Stimulated activated CD4-positive, alpha-beta T cell treated with anti-CD3 and anti-CD28 coated beads, TNF-alpha, amount 100 ng/mL, for 4 hours (primary cell): ENCODE data around the gene NTN1.

Source experiments
- DNase-seq, 3 experiments: peaks; one replicate each; pipeline ENCODE4 v3.0.0-alpha.2; 2020; ENCODE audit warnings: low read depth in 3 of 3

Gene NTN1

DNA sequence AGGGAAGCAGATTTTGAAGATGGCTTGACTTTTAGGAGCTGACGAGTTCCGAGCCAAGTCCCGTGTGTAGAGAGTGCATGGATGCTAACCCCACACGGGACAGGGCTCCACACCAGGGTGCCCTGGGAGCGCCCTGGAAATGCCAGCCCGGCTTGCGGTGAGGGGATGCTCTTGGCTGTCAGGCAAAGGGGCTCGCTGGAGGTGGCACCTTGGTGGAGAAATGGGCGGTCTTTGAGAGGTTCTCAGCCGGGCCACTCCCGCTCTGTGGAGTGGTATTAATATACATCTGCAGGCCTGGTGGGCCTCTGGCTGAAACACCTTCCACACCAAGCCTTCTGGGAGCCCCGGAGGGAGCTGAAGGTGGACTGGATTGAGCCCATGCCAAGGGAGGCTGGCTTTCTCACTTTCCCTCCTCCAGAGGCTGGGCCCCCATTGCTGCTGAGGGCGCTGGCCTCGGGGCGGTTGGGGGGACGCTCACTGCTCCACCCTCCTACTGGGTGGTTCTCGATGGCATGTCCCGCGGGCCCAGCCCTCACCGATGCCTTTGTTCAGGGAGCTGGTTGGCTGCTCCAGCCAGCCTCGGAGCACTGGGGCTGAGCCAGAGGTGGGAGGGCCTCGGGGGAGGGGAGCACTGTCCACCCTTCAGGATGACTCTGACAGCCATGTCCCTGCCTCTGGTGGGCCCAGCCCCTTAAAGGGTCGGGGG lies 210.3 kb downstream of the NTN1 start:
- DNase-seq, result no peak

DNA sequence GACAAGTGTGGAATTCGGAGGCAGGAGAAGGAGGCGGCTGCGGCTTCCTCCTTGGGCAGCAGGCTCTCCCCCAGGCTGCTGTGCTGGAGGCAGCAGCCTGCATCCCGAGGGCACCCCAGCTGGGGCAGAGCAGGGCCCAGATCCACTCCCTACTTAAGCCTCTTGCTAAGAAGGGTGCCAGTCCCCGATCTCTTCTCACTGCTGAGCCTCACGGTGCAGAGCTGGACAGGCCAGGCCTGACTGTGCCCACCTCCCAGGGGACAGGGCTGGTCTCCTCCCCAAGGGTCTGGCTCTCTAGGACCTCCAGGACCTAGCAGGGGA lies 210.8 kb downstream of the NTN1 start:
- no peak for DNase-seq

DNA sequence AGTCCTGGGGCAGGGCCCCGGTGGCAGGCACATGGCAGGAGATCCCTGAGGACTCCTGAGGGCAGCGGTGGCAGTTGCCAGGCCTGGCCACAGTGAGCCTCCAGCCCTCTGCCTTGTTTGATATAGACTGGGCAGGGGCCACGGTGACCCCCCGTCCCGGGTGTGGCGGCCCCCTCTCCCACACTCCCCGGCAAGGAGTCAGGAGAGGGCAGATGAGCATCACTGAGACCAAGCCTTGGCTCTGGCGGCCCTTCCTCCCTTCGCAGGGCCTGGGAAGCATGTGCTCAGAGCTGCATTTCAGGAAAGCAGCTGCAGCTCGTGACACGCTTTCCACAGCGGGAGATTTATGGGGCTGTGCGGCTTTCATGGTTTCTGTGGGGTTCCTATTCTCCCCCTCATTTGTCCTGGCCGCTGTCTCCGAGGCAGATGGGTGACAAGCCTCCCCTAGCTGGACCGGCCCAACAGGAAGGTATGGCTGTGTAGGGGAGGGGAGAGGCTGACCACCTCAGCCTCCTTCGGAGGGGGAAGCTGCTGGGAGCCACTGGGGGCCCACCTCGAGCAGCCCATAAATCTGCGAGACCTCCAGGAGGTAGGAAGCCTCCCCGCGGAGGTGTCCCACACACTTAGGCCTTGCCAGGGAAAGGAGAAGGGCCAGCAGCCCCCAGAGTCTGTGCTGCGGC lies 211.4 kb downstream of the NTN1 start:
- DNase-seq, result no peak

DNA sequence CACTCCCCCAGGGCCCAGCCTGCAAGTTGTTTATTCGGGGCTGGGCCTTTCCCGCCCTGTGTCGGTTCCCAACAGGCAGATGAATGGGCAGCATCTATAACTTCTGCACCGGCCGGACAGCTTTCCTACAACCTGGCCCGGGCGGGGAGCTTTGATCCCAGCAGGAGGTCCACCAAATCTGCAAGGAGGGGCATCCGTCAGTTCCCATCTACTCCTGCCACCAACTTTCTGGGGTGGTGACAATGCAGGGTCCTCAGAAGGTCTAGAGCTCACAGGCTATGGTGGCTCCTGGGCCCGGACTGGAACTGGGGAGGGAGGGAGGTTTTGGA lies 211.9 kb downstream of the NTN1 start:
- DNase-seq, result no peak

DNA sequence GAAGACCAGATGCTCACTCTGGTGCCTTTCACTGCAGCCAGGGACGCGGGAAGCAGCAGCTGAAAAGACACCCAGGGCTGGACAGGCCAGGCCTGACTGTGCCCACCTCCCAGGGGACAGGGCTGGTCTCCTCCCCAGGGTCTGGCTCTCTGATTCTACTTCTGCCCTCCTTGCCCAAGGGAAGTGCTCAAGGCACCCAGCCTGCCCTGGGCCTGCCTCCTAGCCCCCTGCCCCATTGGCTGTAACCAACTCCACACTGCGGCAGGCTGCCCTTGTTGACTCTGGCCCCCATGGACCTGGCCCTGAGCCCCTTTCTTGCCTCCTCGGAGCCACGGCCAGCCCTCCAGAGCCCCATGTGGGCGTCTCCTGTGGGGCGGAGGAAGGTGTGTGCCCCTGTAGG lies 212.5 kb downstream of the NTN1 start:
- no peak for DNase-seq

DNA sequence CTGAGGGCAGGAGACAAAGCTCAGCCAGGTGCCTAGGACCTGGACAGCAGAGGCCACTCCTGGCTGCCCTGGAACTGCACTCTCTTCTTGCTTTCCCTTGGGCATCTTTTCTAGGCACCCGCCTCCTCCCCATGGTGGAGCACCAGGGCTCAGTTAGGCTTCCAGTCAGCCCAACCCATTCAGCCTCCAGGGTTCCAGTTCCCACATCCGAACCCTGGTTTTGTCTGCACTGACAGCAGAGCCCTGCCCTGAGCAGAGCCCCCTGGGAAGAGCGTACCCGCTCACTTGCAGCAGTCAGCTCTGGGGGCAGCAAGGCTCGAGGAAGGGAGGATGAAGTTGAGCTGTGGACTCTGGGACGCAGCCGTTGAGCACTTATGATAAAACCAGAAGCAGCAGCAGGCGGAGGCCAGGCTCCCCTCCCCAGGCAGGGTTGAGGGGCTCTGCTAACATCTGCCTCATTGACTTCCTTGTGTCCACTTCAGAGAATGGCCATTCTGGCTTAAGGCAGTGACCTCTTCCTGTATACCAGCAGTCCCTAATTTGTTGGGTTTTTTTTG lies 213.2 kb downstream of the NTN1 start:
- no peak for DNase-seq

DNA sequence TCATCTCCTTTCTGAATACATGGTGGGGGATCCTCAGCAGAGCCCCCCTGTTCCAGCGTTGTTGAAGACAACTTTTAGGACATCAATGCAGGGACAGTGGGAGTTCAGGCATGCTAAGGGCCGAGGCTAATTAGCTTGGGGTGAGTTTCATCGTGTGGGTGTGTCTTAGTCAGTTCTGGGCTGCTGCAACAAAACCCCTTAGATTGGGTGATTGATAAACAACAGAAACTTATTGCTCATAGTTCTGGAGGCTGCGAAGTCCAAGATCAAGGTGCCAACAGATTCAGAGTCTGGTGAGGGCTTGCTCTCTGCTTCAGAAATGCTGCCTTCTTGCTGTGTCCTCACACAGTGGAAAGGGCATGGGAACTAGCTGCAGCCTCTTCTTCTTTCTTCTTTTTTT lies 214.0 kb downstream of the NTN1 start:
- DNase-seq, result no peak

DNA sequence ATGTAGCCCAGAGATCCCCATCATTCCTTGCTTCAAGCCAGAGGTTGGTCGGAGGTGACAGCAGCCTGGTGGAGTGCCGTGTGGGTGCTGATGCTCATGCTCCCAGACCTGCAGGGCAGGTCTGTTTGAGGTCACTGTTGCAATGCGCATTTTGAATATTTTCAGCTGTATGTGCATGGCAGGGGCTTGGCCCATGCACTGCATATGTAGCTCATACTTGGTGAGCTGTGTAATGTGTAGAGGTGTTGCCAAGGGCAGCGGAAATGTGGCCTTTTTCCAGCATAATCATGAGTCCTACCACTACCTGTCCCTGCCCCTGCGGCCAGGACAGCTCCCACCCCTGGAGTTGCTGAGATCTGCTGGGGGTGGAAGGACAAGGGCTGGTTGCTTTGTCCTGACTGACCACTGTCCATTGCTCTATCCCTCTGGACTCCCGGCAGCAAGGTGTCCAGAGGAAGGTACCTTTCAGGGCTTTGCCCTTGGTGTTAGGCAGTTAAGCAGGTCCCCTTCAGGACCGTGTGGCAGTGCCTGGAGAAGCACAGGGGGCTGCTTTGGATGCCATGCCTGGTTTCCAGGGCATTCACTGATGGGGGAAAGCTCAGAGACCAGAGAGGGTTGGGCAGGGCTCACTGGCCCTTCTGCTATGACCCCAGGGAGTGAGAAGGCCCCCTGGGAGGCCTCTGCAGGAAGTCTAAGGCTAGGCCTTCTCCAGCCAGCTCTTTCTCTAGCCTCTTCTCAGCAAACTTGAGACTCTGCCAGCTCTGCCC lies 215.2 kb downstream of the NTN1 start:
- DNase-seq, result no peak

DNA sequence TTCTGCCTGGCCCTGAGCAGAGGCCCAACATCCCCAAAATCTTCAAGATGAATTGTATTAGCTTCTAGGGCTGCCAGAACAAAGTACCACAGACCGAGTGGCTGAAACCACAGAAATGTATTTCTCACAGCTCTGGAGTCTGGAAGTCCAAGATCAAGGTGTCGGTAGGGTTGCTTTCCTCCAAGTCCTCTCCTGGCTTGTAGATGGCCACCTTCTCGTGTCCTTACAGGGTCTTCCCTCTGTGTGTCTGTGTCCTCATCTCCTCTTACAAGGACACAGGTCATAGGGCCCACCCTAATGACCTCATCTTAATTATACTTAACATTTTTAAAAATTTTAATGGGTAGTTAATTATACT lies 215.7 kb downstream of the NTN1 start:
- DNase-seq, result no peak

DNA sequence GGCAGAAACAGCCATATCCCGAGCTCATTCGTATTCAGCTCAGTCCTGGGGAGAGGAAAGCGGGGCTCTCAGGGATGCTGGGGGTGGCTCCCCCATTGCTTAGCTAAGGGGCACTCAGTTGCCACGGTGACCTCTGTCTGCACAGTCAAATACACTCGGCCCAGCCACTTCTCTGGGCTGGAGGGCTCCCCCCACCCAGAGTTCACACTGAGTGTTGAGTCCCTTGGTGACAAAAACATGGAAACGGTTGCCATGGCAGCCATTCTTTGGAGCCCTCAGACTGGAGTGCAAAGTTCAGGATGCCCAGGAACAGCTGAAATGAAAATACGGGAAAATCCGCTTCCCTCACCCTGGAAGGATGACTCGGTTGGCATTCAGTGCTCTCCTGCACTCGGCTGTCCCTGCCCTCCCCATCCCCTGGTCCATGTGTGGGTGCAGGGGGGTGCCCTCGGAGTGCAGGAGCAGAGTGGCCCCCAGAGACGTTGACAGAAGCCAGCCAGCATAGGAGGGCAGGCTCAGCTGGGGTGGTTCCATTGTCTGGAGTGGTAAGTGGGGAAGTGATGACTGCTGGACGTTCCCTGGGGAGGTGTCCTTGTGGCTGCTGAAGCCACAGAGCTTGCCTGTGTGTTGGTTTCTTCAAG lies 216.5 kb downstream of the NTN1 start:
- no peak for DNase-seq

DNA sequence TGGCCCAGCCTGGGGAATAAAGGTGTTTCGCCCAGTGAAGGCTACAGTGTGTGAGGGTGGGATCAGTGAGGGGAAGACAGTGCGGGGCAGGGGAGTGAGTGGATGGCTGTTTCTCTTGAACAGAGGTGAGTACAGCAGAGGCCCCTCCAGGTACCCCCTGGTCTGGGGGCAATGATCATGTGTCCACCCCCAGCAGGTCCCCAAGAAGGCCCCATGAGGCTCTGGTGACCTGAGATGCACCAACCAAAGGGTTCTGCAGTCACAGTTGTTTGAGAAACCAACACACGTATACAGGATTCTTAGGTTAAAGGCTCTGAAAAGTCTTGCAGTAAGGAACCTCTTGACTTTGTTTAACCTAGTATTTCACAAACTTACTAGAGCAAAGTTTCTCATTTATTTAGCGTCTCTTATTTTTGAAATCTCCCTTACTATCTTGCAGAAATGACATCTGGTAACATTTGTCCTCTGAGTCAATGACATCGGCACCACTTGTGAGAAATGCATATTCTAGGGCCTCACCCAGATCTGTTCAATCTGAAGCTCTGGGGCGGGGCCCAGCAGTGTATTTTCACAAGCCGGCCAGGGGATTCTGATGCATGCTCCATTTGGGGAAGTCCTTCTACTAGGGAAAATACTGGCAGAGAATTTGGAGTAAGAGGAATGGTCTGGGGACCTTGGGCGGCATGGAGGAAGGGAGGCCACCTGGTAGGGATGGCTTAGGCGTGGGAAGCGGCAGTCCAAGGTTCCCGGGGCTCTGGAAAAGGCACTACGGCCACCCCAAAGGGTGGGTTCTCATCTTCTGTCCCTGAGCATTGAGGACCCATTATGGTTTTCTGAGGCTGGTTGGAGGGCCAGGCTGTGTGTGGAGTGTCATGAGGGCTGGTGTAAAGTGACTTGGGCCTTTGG lies 217.3 kb downstream of the NTN1 start:
- DNase-seq, result no peak

DNA sequence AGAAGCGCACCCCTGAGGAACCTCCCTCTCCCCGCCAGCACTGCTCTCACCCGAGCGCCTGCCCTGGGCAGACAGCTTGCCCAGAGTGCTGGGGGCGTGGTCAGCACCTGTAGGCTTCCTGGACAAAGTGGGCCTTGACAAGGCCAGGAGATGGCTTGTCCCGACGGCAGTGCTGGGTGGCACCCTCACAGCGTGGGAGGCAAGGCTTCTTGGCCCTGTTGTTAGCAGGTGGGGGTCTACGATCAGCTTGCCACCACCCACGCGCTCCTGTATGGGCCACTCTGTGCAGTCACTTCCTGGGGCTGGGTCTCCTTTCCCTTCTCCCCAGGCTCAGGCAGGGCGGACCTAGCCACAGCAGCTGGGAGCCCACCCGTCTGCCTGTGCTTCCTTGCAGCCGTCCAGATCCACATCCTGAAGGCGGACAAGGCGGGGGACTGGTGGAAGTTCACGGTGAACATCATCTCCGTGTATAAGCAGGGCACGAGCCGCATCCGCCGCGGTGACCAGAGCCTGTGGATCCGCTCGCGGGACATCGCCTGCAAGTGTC lies 218.0 kb downstream of the NTN1 start:
- peak in 1 of 3 experiments; percentile 14 for DNase-seq

DNA sequence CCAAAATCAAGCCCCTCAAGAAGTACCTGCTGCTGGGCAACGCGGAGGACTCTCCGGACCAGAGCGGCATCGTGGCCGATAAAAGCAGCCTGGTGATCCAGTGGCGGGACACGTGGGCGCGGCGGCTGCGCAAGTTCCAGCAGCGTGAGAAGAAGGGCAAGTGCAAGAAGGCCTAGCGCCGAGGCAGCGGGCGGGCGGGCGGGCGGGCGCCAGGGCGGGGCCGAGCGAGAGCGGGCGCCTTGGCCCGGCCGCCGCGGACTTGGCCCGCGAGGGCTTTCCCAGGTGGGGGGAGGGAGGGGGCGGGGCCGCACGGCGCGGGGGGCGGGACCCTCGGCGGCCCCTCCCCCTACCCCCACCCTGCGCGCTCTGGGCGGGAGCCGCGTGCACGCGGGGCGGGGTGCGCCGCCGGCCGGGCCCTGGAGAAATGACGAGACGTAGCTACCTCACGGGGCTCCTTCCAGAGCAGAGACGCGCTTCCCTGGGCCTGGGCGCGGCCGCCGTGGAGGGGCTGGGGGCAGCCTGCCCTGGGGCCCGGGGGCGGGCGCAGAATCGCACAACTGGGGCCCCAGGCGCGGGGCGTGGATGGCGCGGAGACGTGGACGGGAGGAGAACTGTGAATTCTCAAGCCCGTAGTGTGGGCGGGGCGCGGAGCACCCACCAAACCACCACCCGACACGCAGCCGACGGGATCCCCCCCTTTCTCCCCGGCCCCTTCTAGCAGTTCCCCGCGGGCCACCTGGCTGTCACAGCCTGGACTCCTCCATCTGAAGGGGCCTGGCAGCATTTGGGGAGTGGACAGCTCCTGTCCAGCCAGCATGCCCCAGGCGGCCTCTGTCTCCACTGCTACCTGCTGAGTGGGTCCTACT lies 218.7 kb downstream of the NTN1 start:
- peak; percentile 39 to 53 (median 42) for DNase-seq

DNA sequence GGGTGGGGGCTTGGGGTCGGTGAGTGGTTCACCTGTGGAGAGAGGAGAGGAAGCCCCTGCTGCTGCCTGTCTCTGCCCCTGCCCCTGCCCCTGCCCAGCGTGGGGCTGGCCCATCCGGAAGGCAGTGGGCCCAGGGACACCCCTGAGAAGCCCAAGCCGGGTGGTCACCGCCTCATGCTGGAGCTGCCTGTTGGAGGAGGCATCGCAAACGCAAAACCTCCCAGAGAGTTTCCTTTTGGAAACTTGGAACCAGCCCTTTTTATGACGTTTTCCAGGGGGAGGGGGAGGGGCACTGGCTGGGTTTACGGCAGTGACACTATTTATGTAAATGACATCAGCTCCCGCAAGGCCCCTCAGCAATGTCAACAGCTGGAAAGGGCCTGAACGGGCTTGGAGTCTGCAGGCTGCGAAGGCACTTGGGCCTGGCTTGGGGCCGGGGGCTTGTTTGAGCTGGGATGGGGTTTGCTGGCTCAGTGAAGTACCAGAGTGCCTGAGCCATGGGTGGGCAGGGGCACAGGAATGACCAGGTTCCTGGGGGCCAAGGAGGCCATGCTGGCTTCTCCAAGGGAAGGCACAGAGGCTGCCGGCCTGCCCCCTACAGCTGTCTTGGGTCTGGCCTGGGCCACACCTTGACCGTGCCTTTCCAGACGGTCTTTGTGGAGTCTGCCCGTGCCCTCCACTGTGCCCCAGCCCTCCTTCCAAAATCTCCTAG lies 219.5 kb downstream of the NTN1 start:
- no peak for DNase-seq

DNA sequence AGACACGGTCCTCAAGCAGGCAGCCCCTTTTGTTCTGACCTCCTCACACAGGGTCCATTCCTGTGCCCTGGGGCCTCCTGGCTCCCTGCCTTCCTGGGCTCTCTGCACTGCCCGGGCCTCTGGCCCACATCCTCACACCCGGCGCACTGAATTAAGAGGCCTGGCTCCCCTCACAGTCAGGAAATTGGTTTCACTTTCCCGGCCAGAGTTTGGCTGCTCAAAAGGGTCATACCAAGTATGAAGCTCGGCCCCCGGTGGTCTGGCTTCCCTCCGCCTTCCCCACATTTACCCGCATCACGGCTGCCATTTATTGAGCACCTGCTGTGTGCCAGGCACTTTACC lies 220.0 kb downstream of the NTN1 start:
- no peak for DNase-seq

DNA sequence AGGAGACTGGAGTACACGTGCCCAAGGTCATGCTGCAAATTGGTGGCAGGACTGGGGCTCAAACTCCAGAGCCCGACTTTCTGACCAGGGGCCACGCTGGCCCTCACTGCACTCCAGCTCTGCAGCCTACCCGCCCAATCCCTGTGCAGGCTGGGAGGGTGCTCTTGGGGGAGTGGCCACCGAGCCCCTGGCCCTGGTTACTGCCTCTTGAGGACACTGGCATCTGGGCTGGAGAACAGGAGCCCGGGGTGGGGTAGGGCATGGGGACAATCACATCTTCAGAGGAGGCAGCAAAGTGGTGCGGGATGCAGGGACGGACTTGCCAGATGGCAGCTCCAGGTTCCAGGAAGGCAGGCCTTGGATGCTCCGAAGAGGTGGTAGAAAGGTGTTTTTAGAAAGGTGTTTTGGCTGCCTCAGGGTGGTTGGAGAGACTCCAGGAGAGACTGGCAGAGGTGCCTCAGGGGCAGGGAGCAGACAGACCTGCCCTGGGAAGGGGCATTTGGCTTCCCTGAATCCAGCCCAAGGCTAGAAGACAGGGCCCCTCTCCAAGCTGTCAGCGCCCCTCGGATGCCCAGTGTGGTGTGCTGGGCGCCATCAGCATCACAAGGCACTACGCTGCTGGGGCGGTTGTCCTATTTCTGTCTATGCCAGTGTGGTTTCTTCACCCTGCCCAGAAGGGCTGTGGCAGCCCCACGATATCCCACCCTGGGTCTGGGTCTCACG lies 220.6 kb downstream of the NTN1 start:
- no peak for DNase-seq

DNA sequence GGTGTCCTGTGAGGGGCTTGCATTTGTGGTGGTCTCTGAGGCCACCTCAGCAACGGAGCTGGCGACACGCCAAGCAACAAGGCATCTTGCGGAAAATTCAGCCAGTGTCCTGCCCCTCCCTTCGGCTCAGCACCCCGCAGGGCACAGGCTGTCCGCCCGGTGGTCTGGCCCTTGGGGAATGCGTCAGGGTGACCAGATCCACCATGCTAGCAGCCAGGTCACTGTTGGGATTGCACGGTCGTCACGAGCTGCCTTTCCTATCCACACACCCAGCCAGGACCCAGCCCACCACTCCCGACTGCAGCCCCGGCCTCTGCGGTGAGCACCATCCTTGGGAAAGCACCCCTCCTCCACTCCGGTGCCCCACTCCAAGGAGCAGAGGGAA lies 221.2 kb downstream of the NTN1 start:
- no peak for DNase-seq

DNA sequence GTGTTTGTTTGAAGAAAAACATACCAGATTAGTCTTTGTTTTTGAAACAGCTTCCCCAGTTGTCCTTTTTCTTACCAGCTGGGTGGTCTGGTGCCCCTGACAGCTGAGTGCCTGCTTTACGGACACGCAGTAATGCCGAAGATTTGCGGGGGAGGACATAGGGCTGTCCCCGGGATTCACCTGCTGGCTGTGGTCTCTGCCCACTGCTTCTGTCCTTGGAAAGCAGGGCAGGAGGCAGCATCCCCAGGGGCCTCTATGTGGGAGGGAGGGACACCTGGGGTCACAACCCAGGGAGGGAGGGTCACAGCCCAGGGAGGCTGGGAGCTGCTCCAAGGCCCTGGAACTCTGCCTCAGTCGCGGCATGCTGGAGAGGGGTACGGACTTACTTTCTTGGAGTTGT lies 221.7 kb downstream of the NTN1 start:
- DNase-seq, result no peak
